AG10803 (cell line): ENCODE results near the gene OSBPL8.

Source experiments
- DNase-seq: peaks from one replicate; pipeline ENCODE4 v3.0.0; 2010; ENCODE audit warnings: low read depth
- H3K4me3 ChIP-seq: 2 replicates; pipeline ENCODE4 v1.5.1; 2011; ENCODE audit warnings: mild to moderate bottlenecking, low read length, control low read depth
- CTCF ChIP-seq: conservative IDR thresholded peaks from 2 replicates; pipeline ENCODE4 v1.5.1; 2011; ENCODE audit warnings: mild to moderate bottlenecking, low read length, control low read depth, inconsistent platforms

Gene OSBPL8

GRCh38 chr12:76445462-76445861 is 114.1 kb downstream of the OSBPL8 start:
- DNase-seq = peak; percentile 25
- H3K4me3 ChIP-seq = no peak overlapping the region
- no peak for TF ChIP-seq CTCF

GRCh38 chr12:76444408-76444984 is 115.1 kb downstream of the OSBPL8 start:
- no peak for TF ChIP-seq CTCF
- H3K4me3 ChIP-seq = no peak overlapping the region

GRCh38 chr12:76441016-76441415 is 118.6 kb downstream of the OSBPL8 start:
- DNase-seq = no peak
- no peak for TF ChIP-seq CTCF

More at GRCh38 chr12:76444408-76444984, 115.1 kb downstream of the OSBPL8 start:
- DNase-seq = no peak

GRCh38 chr12:76432733-76433132 is 126.8 kb downstream of the OSBPL8 start:
- DNase-seq = no peak
- TF ChIP-seq CTCF = no peak
- H3K4me3 ChIP-seq = no peak overlapping the region

More at GRCh38 chr12:76441016-76441415, 118.6 kb downstream of the OSBPL8 start:
- no peak overlapping the region for H3K4me3 ChIP-seq

- no peak overlapping the region for H3K4me3 ChIP-seq
- no peak for TF ChIP-seq CTCF
- no peak for DNase-seq
These were observed 131.5 kb downstream of the OSBPL8 start for GRCh38 chr12:76428117-76428516.

GRCh38 chr12:76426160-76426559 is 133.4 kb downstream of the OSBPL8 start:
- TF ChIP-seq CTCF = no peak
- DNase-seq = no peak
- H3K4me3 ChIP-seq = no peak overlapping the region

GRCh38 chr12:76424941-76425340 is 134.6 kb downstream of the OSBPL8 start:
- TF ChIP-seq CTCF = no peak
- no peak overlapping the region for H3K4me3 ChIP-seq
- DNase-seq = no peak
